ENCODE results near the gene POU5F1.
A peak's percentile ranks its signal among the peaks of the same experiment; 100 is the strongest.
"Not testable (repeated sequence)": the region's sequence is repeated elsewhere in the genome, so short reads cannot be mapped to it uniquely, and the experiment has no call there.

The POU5F1 gene

GRCh38 chr6:31193206-31193605, 22.7 kb upstream of the POU5F1 start:
- TF ChIP-seq CTCF (IDR thresholded peaks at IDR 0.05; ENCODE audit: unreplicated experiment in 3 of 3) = no peak
- H3K4me1 Mint-ChIP-seq = peaks cover 5% of the 10 kb centered on the region
- H3K9me3 Mint-ChIP-seq = no peaks in the 10 kb centered on the region
- no peak overlapping the region for H3K27ac Mint-ChIP-seq
- no peaks in the 10 kb centered on the region for H3K27me3 Mint-ChIP-seq (ENCODE audit: low read depth)
- peak overlapping the region in 1 of 3 experiments; percentile 28 for H3K4me3 Mint-ChIP-seq
- no peaks in the 10 kb centered on the region for H3K36me3 Mint-ChIP-seq (ENCODE audit: low read depth)

- H3K27ac Mint-ChIP-seq = peak overlapping the region in 2 of 3 experiments; percentile 32 to 40
Measured at GRCh38 chr6:31192431-31193105, 22.1 kb upstream of the POU5F1 start.

GRCh38 chr6:31190488-31190887, 20.0 kb upstream of the POU5F1 start:
- no peak overlapping the region for H3K27ac Mint-ChIP-seq
- no peaks in the 10 kb centered on the region for H3K27me3 Mint-ChIP-seq (ENCODE audit: low read depth)
- no peaks in the 10 kb centered on the region for H3K9me3 Mint-ChIP-seq
- no peak overlapping the region for H3K4me3 Mint-ChIP-seq
- H3K4me1 Mint-ChIP-seq = no peaks in the 10 kb centered on the region
- no peak for TF ChIP-seq CTCF (IDR thresholded peaks at IDR 0.05; ENCODE audit: unreplicated experiment in 3 of 3)
- H3K36me3 Mint-ChIP-seq (ENCODE audit: low read depth) = no peaks in the 10 kb centered on the region

More at GRCh38 chr6:31192431-31193105, 22.1 kb upstream of the POU5F1 start:
- not testable (repeated sequence) for H3K4me3 Mint-ChIP-seq; H3K27me3 Mint-ChIP-seq (ENCODE audit: low read depth); H3K9me3 Mint-ChIP-seq; H3K4me1 Mint-ChIP-seq; H3K36me3 Mint-ChIP-seq (ENCODE audit: low read depth)
- TF ChIP-seq CTCF (IDR thresholded peaks at IDR 0.05; ENCODE audit: unreplicated experiment in 3 of 3) = peak; percentile 55 to 63 (median 56)

GRCh38 chr6:31189223-31189622, 18.7 kb upstream of the POU5F1 start:
- H3K4me1 Mint-ChIP-seq; H3K9me3 Mint-ChIP-seq; H3K4me3 Mint-ChIP-seq; H3K27ac Mint-ChIP-seq; H3K27me3 Mint-ChIP-seq (ENCODE audit: low read depth); H3K36me3 Mint-ChIP-seq (ENCODE audit: low read depth): not testable (repeated sequence)

- Mint-ChIP-seq H3K9me3 (no peaks in the 10 kb centered on the region), H3K36me3 (ENCODE audit: low read depth) (no peaks in the 10 kb centered on the region), H3K27me3 (ENCODE audit: low read depth) (no peaks in the 10 kb centered on the region), H3K4me1 (no peaks in the 10 kb centered on the region), H3K4me3 (no peak overlapping the region), H3K27ac (peak overlapping the region; percentile 57 to 74 (median 68))
- no peak for TF ChIP-seq CTCF (IDR thresholded peaks at IDR 0.05; ENCODE audit: unreplicated experiment in 3 of 3)
Measured at GRCh38 chr6:31187780-31188194, 17.3 kb upstream of the POU5F1 start.

GRCh38 chr6:31186052-31186734, 15.7 kb upstream of the POU5F1 start:
- Mint-ChIP-seq H3K27ac (peak overlapping the region; percentile 98 to 99 (median 99)), H3K36me3 (ENCODE audit: low read depth) (no peaks in the 10 kb centered on the region), H3K4me1 (no peaks in the 10 kb centered on the region), H3K4me3 (peak overlapping the region; percentile 9 to 73 (median 49)), H3K27me3 (ENCODE audit: low read depth) (no peaks in the 10 kb centered on the region), H3K9me3 (no peaks in the 10 kb centered on the region)
- TF ChIP-seq CTCF (IDR thresholded peaks at IDR 0.05; ENCODE audit: unreplicated experiment in 3 of 3) = no peak

- not testable (repeated sequence) for H3K36me3 Mint-ChIP-seq (ENCODE audit: low read depth); H3K27me3 Mint-ChIP-seq (ENCODE audit: low read depth); H3K9me3 Mint-ChIP-seq; H3K4me1 Mint-ChIP-seq
- Mint-ChIP-seq H3K27ac (peak overlapping the region; percentile 98 to 99 (median 99)), H3K4me3 (peak overlapping the region; percentile 9 to 73 (median 49))
Measured at GRCh38 chr6:31185695-31186051, 15.2 kb upstream of the POU5F1 start.

- H3K4me3 Mint-ChIP-seq = peak overlapping the region in 1 of 3 experiments; percentile 14
- not testable (repeated sequence) for H3K27ac Mint-ChIP-seq; H3K36me3 Mint-ChIP-seq (ENCODE audit: low read depth); H3K27me3 Mint-ChIP-seq (ENCODE audit: low read depth); H3K9me3 Mint-ChIP-seq; H3K4me1 Mint-ChIP-seq
Measured at GRCh38 chr6:31183859-31184258, 13.4 kb upstream of the POU5F1 start.

GRCh38 chr6:31183287-31183686, 12.8 kb upstream of the POU5F1 start:
- not testable (repeated sequence) for H3K9me3 Mint-ChIP-seq; H3K4me1 Mint-ChIP-seq; H3K4me3 Mint-ChIP-seq; H3K27ac Mint-ChIP-seq; H3K27me3 Mint-ChIP-seq (ENCODE audit: low read depth); H3K36me3 Mint-ChIP-seq (ENCODE audit: low read depth)
